ENCODE results near the gene IGSF9B. TPM values are rescaled to one million over a fixed set of nuclear protein-coding genes. Genes with fewer than 3 reads are reported as not detected.

Gene IGSF9B
- total and polyA plus RNA-seq, 3 experiments from 2014 or later, result 1.4 to 15.2 (median 12.2) TPM

DNA sequence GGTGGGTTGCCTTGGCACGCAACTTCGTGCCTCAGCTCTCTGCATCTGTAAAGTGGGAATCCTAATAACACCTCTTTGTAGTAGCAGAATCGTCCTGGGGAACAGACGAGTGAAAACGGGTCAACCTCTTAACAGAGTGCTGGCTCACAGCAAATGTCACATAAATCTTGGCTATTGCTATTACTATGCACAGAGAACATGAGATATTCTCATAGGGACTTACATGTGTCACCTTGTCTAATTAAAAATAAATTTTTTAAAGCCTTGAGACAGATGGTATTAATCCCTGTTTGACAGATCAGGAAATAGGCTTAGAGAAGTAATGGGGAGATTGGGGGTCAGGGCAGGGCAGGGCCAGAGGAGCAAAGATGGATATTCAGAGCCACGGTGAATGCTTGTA, 44.3 kb upstream of the IGSF9B start:
- ChIA-PET CTCF (no interaction called here), POLR2A (no interaction called here)
- H3K4me1 ChIP-seq (ENCODE audit: insufficient read depth, low read length), result no peaks in the 10 kb centered on the region
- no peak for DNase-seq
- H3K27me3 ChIP-seq (ENCODE audit: insufficient read depth, low read length, poor library complexity, severe bottlenecking), result no peaks in the 10 kb centered on the region
- H3K27ac ChIP-seq (ENCODE audit: low read depth, low read length), result no peak overlapping the region
- H3K9me3 Mint-ChIP-seq, result no peaks in the 10 kb centered on the region
- H3K27me3 Mint-ChIP-seq, result peaks cover 2 to 20% of the 10 kb centered on the region in 2 donors
- H3K36me3 ChIP-seq (ENCODE audit: insufficient read depth, low read length), result no peaks in the 10 kb centered on the region
- H3K9me3 ChIP-seq (ENCODE audit: low read length), result no peaks in the 10 kb centered on the region
- no peak overlapping the region for H3K27ac Mint-ChIP-seq
- no peaks in the 10 kb centered on the region for H3K36me3 Mint-ChIP-seq
- H3K4me3 ChIP-seq (ENCODE audit: low read length), result no peak overlapping the region
- no peaks in the 10 kb centered on the region for H3K4me1 Mint-ChIP-seq
- H3K4me3 Mint-ChIP-seq, result no peak overlapping the region

DNA sequence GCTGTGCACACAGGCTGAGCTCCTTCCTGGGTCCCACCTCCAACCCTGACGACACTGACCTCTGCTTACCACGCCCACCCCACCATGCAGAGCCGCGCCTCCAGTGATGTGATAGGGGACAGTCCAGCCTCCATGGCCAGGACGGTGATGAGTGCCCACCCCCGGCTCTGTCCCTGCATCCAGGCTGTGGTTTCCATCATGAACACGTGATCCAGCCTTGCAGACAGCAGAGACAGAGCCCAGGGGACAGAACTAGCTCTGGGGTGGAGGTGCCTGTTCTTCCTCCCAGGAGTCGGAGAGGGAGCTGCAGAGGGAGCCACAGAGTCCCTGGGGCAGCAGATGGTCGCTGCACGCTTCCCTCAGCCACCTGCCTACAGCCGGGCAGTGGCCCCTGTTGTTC, 42.6 kb upstream of the IGSF9B start:
- no peak overlapping the region for H3K27ac Mint-ChIP-seq

DNA sequence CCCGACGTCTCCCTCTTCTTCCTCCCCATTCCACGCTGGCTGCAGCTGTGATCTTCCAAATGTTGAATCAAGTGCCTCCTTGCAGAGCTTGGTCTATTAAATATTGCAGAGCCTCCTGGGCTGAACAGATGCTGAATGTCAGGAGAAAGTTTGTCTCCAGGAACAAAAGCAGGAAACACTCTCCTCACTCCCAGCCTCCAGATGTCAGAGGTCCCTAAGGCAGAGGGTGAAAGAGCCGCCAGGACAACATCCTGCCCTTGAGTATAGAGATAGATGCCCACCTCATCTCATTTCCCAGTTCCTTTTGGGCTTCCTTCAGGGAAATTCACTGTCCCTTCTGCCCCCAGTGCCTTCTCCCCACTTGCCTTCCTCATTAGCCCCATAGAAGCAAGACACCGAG, 40.8 kb upstream of the IGSF9B start:
- ChIA-PET CTCF (no interaction called here), POLR2A (no interaction called here)
- Mint-ChIP-seq H3K27ac (no peak overlapping the region), H3K27me3 (peaks cover 2 to 26% of the 10 kb centered on the region in 2 donors), H3K36me3 (no peaks in the 10 kb centered on the region), H3K4me1 (peaks cover 4 to 5% (median 5%) of the 10 kb centered on the region in 3 donors), H3K9me3 (peaks cover 0 to 2% (median 0%) of the 10 kb centered on the region in 5 donors), H3K4me3 (no peak overlapping the region)
- H3K4me1 ChIP-seq (ENCODE audit: insufficient read depth, low read length), result no peaks in the 10 kb centered on the region
- no peak overlapping the region for H3K4me3 ChIP-seq (ENCODE audit: low read length)
- no peak for DNase-seq
- H3K36me3 ChIP-seq (ENCODE audit: insufficient read depth, low read length), result no peaks in the 10 kb centered on the region
- H3K27me3 ChIP-seq (ENCODE audit: insufficient read depth, low read length, poor library complexity, severe bottlenecking), result no peaks in the 10 kb centered on the region
- H3K27ac ChIP-seq (ENCODE audit: low read depth, low read length), result no peak overlapping the region
- no peaks in the 10 kb centered on the region for H3K9me3 ChIP-seq (ENCODE audit: low read length)

More for the DNA sequence above, 42.6 kb upstream of the IGSF9B start:
- no peak overlapping the region for H3K4me3 Mint-ChIP-seq
- Histone ChIP-seq H3K27ac (ENCODE audit: low read depth, low read length) (no peak overlapping the region), H3K4me1 (ENCODE audit: insufficient read depth, low read length) (no peaks in the 10 kb centered on the region), H3K27me3 (ENCODE audit: insufficient read depth, low read length, poor library complexity, severe bottlenecking) (no peaks in the 10 kb centered on the region), H3K36me3 (ENCODE audit: insufficient read depth, low read length) (no peaks in the 10 kb centered on the region), H3K9me3 (ENCODE audit: low read length) (no peaks in the 10 kb centered on the region), H3K4me3 (ENCODE audit: low read length) (no peak overlapping the region)
- H3K9me3 Mint-ChIP-seq, result peaks cover 0 to 2% (median 0%) of the 10 kb centered on the region in 5 donors
- CTCF ChIA-PET, result interaction anchor here (1.1 kb wide), 1 partner anchor 31 kb away, joined by 3 read pairs; no protein-coding TSS in a partner anchor
- H3K36me3 Mint-ChIP-seq, result no peaks in the 10 kb centered on the region
- POLR2A ChIA-PET, result no interaction called here
- no peak for DNase-seq
- peaks cover 2 to 26% of the 10 kb centered on the region in 2 donors for H3K27me3 Mint-ChIP-seq
- peaks cover 4 to 5% (median 5%) of the 10 kb centered on the region in 3 donors for H3K4me1 Mint-ChIP-seq

DNA sequence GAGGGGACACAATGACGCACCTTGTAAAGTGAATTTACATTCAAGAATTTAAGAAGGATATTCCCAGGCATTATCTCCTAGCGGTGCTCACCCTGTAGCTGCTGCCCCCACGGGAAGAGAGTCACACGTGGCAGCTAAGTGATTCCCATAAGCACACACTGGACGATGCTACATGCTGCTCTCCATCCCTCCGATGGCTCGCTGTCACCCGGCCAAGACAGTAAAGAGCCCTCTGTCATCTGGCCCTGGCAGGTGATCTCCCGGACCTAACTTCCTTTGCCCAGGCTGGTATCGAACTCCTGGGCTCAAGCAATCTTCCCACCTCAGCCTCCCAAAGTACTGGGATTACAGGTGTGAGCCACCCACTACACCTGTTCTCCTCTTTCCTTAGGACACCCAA, 39.9 kb upstream of the IGSF9B start:
- no peak overlapping the region for H3K27ac ChIP-seq (ENCODE audit: low read depth, low read length)
- H3K36me3 ChIP-seq (ENCODE audit: insufficient read depth, low read length), result no peaks in the 10 kb centered on the region
- Mint-ChIP-seq H3K4me1 (peaks cover 4 to 5% (median 5%) of the 10 kb centered on the region in 3 donors), H3K27me3 (peaks cover 2 to 28% of the 10 kb centered on the region in 2 donors), H3K27ac (no peak overlapping the region), H3K36me3 (no peaks in the 10 kb centered on the region), H3K4me3 (no peak overlapping the region), H3K9me3 (peaks cover 0 to 2% (median 0%) of the 10 kb centered on the region in 5 donors)
- ChIA-PET CTCF (no interaction called here), POLR2A (no interaction called here)
- H3K27me3 ChIP-seq (ENCODE audit: insufficient read depth, low read length, poor library complexity, severe bottlenecking), result no peaks in the 10 kb centered on the region
- H3K9me3 ChIP-seq (ENCODE audit: low read length), result no peaks in the 10 kb centered on the region
- no peaks in the 10 kb centered on the region for H3K4me1 ChIP-seq (ENCODE audit: insufficient read depth, low read length)
- no peak overlapping the region for H3K4me3 ChIP-seq (ENCODE audit: low read length)
- DNase-seq, result no peak

DNA sequence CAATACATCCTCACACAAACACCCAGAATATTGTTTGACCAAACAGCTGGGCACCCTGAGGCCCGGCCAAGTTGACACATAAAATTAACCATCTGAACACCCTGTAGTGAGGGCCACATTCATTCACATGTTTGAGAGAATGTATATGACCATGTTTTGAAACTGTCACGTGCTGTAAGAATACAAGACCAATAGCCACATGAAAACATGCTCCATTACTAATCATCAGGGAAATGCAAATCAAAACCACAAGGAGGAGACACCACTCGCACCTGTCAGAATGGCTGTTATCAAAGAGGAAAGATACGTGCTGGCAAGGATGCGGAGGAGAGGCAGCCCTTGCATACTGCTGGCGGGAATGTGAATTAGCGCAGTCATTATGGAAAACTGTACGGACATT, 38.3 kb upstream of the IGSF9B start:
- DNase-seq, result no peak
- POLR2A ChIA-PET, result no interaction called here
- CTCF ChIA-PET, result interaction anchor here (1.1 kb wide), 1 partner anchor 47 kb away, joined by 3 read pairs; no protein-coding TSS in a partner anchor
- H3K4me1 Mint-ChIP-seq, result peaks cover 6 to 14% (median 12%) of the 10 kb centered on the region in 3 donors
- Histone ChIP-seq H3K27me3 (ENCODE audit: insufficient read depth, low read length, poor library complexity, severe bottlenecking) (no peaks in the 10 kb centered on the region), H3K36me3 (ENCODE audit: insufficient read depth, low read length) (no peaks in the 10 kb centered on the region), H3K9me3 (ENCODE audit: low read length) (no peaks in the 10 kb centered on the region), H3K27ac (ENCODE audit: low read depth, low read length) (no peak overlapping the region), H3K4me3 (ENCODE audit: low read length) (no peak overlapping the region), H3K4me1 (ENCODE audit: insufficient read depth, low read length) (no peaks in the 10 kb centered on the region)
- H3K27ac Mint-ChIP-seq, result peak overlapping the region in 1 of 8 donors; percentile 34
- no peaks in the 10 kb centered on the region for H3K36me3 Mint-ChIP-seq
- H3K4me3 Mint-ChIP-seq, result no peak overlapping the region
- H3K9me3 Mint-ChIP-seq, result peaks cover 0 to 2% (median 0%) of the 10 kb centered on the region in 5 donors
- peaks cover 1 to 35% of the 10 kb centered on the region in 2 donors for H3K27me3 Mint-ChIP-seq

DNA sequence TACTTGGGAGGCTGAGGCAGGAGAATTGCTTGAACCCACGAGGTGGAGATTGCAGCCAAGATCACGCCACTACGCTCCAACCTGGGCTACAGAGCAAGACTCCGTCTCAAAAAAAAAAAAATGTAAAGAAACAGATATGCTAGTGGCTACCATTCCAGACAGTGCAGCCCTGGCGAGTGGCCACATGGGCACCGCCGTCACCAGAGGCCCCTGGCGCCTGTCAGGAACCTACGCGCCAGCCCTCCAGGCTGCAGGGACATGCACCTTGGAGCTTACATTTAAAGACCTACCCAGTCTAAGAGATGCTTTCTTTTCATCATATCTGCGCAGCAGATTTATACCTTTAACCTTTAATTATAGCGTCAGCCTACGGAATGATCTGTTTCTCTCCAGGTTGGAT, 37.2 kb upstream of the IGSF9B start:
- DNase-seq, result no peak
- Mint-ChIP-seq H3K9me3 (peaks cover 0 to 2% (median 0%) of the 10 kb centered on the region in 5 donors), H3K4me1 (peaks cover 6 to 14% (median 12%) of the 10 kb centered on the region in 3 donors), H3K36me3 (no peaks in the 10 kb centered on the region), H3K4me3 (no peak overlapping the region), H3K27me3 (peaks cover 1 to 35% of the 10 kb centered on the region in 2 donors), H3K27ac (peak overlapping the region in 1 of 8 donors; percentile 26)
- Histone ChIP-seq H3K27ac (ENCODE audit: low read depth, low read length) (no peak overlapping the region), H3K4me3 (ENCODE audit: low read length) (no peak overlapping the region), H3K36me3 (ENCODE audit: insufficient read depth, low read length) (no peaks in the 10 kb centered on the region), H3K9me3 (ENCODE audit: low read length) (no peaks in the 10 kb centered on the region), H3K27me3 (ENCODE audit: insufficient read depth, low read length, poor library complexity, severe bottlenecking) (no peaks in the 10 kb centered on the region), H3K4me1 (ENCODE audit: insufficient read depth, low read length) (no peaks in the 10 kb centered on the region)
- ChIA-PET CTCF (no interaction called here), POLR2A (no interaction called here)

DNA sequence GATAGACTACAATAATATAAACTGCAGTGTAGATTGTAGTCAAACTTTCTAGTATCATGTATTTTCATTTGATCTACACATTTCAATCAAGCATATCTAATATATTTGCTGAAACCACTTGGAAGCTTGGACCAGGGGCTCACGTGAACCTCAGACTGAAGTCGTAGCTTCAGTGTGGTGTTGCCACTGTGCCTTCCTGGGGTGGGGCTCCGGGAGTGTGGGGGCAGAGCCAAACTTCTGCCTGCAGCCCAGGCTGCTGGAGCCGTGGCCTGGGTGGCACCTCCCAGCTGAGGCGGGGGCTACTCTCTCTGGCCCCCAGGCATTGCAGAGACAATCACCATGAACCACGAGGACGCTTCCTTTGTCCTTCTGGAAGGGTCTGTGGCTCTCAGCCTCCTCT, 36.3 kb upstream of the IGSF9B start:
- CTCF ChIA-PET, result no interaction called here
- Histone ChIP-seq H3K27ac (ENCODE audit: low read depth, low read length) (no peak overlapping the region), H3K4me1 (ENCODE audit: insufficient read depth, low read length) (no peaks in the 10 kb centered on the region), H3K36me3 (ENCODE audit: insufficient read depth, low read length) (no peaks in the 10 kb centered on the region), H3K27me3 (ENCODE audit: insufficient read depth, low read length, poor library complexity, severe bottlenecking) (no peaks in the 10 kb centered on the region), H3K9me3 (ENCODE audit: low read length) (no peaks in the 10 kb centered on the region), H3K4me3 (ENCODE audit: low read length) (no peak overlapping the region)
- Mint-ChIP-seq H3K9me3 (peaks cover 0 to 2% (median 0%) of the 10 kb centered on the region in 5 donors), H3K36me3 (no peaks in the 10 kb centered on the region), H3K27me3 (peaks cover 1 to 34% of the 10 kb centered on the region in 2 donors), H3K27ac (no peak overlapping the region), H3K4me1 (peaks cover 6 to 14% (median 12%) of the 10 kb centered on the region in 3 donors), H3K4me3 (no peak overlapping the region)
- no peak for DNase-seq
- POLR2A ChIA-PET, result no interaction called here

DNA sequence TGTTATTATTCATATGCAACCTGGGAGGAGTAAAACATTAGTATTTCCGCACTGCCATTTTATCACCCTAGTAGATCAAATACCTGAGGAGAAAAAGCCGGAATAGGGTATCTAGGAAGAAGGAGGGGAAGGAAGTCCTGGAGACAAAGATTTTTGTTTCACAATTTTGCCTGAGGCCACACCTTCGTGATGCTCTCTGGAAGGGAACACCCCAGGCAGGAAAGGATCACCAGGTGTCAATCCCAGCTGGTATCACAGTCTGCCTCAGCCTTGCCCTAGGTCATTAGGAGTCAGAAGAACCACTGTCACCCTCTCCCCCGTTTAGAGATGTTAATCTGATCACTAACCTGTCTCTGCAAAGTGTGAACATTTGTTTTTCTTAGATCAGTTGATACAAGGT, 35.4 kb upstream of the IGSF9B start:
- Histone ChIP-seq H3K4me1 (ENCODE audit: insufficient read depth, low read length) (no peaks in the 10 kb centered on the region), H3K9me3 (ENCODE audit: low read length) (no peaks in the 10 kb centered on the region), H3K36me3 (ENCODE audit: insufficient read depth, low read length) (no peaks in the 10 kb centered on the region), H3K4me3 (ENCODE audit: low read length) (no peak overlapping the region), H3K27me3 (ENCODE audit: insufficient read depth, low read length, poor library complexity, severe bottlenecking) (no peaks in the 10 kb centered on the region), H3K27ac (ENCODE audit: low read depth, low read length) (no peak overlapping the region)
- DNase-seq, result no peak
- H3K27me3 Mint-ChIP-seq, result peaks cover 5 to 25% of the 10 kb centered on the region in 2 donors
- CTCF ChIA-PET, result no interaction called here
- no peaks in the 10 kb centered on the region for H3K36me3 Mint-ChIP-seq
- peaks cover 6 to 14% (median 12%) of the 10 kb centered on the region in 3 donors for H3K4me1 Mint-ChIP-seq
- H3K9me3 Mint-ChIP-seq, result peaks cover 0 to 2% (median 0%) of the 10 kb centered on the region in 5 donors
- H3K27ac Mint-ChIP-seq, result no peak overlapping the region
- POLR2A ChIA-PET, result no interaction called here
- no peak overlapping the region for H3K4me3 Mint-ChIP-seq

Data from CD8-positive, alpha-beta memory T cell (primary cell).